AG09309 (cell line): ENCODE data around the gene TRIM33.
"Not testable (repeated sequence)": the region's sequence is repeated elsewhere in the genome, so short reads cannot be mapped to it uniquely, and the experiment has no call there.

ENCODE experiments used
- DNase-seq: peaks from one replicate; pipeline ENCODE4 v3.0.0-alpha.2; 2010; ENCODE audit warnings: low read depth
- H3K4me3 ChIP-seq: 2 replicates; pipeline ENCODE4 v1.5.1; 2011; ENCODE audit warnings: mild to moderate bottlenecking, low read depth, low read length, moderate library complexity; ENCODE audit not compliant: control insufficient read depth
- TF ChIP-seq, protein P1 (sequence below): IDR thresholded peaks from 2 replicates; pipeline ENCODE4 v1.5.1; 2011; ENCODE audit warnings: mild to moderate bottlenecking, low read depth, low read length, inconsistent platforms; ENCODE audit not compliant: insufficient read depth, control insufficient read depth; ENCODE audit errors: missing control alignments

Gene TRIM33

DNA sequence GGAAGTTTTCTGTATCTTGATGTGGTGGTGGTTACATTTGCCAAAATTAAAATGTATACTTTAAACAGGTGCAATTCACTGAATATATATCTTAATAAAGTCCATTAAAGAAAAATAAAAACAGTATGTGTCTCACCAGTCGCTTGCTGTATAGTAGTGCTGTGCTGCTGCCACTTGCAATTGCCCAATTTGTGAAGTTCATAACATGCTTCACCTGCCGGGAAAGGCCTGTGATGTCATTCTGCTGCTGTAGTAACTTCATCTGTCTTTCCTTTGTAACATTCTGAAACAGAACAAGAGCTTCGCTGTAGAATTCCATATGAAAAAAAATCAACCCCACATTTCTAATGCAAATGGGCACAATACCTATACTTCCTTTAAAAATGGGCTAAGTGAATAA is 83.4 kb downstream of the TRIM33 start:
- DNase-seq: no peak
- TF ChIP-seq, protein P1, sequence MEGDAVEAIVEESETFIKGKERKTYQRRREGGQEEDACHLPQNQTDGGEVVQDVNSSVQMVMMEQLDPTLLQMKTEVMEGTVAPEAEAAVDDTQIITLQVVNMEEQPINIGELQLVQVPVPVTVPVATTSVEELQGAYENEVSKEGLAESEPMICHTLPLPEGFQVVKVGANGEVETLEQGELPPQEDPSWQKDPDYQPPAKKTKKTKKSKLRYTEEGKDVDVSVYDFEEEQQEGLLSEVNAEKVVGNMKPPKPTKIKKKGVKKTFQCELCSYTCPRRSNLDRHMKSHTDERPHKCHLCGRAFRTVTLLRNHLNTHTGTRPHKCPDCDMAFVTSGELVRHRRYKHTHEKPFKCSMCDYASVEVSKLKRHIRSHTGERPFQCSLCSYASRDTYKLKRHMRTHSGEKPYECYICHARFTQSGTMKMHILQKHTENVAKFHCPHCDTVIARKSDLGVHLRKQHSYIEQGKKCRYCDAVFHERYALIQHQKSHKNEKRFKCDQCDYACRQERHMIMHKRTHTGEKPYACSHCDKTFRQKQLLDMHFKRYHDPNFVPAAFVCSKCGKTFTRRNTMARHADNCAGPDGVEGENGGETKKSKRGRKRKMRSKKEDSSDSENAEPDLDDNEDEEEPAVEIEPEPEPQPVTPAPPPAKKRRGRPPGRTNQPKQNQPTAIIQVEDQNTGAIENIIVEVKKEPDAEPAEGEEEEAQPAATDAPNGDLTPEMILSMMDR: no peak
- no peak overlapping the region for H3K4me3 ChIP-seq

DNA sequence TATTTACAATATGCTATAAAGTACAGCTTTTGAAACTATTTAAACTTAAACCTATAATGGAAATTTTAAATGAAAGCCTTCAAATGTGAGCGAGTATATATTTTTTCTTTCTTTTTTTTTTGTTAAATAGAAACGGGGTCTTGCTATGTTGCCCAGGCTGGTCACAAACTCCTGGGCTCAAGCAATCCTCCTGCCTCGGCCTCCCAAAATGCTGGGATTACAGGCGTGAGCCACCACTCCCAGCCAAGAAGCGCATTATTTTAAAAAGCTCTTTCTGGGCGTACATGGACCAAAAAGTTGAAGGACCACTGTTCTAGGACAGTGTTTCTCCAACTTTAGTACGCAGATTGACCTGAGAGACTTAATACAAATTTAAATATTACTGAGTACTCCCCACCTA is 87.5 kb downstream of the TRIM33 start:
- no peak for DNase-seq
- no peak overlapping the region for H3K4me3 ChIP-seq
- TF ChIP-seq, protein P1: no peak

DNA sequence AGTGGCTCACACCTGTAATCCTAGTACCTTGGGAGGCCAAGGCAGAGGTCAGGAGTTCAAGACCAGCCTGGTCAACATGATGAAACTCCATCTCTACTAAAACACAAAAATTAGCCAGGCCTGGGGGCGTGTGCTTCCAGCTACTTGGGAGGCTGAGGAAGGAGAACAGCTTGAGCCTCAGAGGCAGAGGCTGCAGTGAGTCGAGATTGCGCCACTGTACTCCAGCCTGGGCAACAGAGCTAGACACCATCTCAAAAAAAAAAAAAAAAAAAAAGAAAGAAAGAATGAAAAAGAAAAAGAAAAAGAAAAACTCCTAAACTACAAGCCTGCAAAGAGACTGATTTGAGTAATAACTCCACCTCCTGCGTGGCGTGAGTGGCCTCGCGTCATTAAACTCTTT is 92.1 kb downstream of the TRIM33 start:
- DNase-seq, H3K4me3 ChIP-seq: not testable (repeated sequence)

DNA sequence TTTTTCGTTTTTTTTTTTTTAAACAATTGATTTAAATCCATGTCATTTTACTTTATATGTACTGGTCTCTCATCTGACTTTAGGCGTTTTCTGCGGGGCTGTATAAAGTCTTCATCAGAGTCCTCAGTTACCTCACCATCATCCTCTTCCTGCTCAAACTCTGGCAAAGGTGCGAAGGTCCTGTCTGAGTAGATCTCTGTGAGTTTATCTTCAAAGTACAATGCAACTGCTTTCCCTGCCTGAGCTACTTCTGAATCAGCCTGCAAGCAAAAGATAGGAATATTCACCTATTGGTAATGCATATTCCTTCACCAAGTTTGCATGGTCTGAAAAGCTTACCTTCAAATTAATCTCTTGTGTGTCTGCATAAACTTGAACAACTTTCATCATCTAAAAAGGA is 113.4 kb downstream of the TRIM33 start:
- H3K4me3 ChIP-seq: no peak overlapping the region
- DNase-seq: no peak
- TF ChIP-seq, protein P1: no peak

DNA sequence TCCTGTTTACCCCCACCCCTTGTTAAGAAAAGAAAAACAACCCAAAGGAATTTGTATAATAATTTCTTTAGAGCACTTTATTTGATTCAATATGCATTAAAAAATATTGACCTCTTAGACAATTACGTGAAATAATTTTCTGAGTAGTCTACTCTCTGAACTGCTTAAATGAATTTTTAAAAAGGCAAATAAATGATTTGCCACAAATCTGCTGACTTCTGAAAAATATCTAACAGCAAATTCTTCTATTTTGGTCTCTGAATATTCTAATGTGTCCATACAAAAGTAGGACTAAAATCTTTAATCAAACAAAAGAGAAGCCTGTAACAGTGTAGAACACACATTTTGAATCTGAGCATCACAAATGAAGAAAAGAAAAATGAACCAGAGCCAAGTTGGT is 115.1 kb downstream of the TRIM33 start:
- TF ChIP-seq, protein P1: no peak
- DNase-seq: no peak
- H3K4me3 ChIP-seq: no peak overlapping the region

DNA sequence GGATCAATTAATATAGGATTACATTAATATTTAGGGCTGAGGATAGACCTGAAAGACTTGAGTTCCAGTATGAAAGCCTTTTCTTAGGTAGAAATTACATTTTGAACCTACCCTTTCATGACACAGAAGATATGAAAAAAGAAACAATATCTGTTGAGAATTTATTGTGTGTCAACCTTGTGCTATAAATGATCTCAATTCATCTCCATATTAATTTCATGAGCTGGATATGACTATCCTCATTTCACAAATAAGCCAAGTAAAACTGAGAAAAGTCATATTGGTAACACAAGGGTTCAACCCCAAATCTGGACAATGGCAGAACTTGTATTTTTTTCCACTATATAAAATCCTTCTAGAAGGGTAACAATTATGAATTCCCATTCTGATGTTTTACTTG is 120.0 kb downstream of the TRIM33 start:
- no peak for DNase-seq
- TF ChIP-seq, protein P1: no peak
- no peak overlapping the region for H3K4me3 ChIP-seq

DNA sequence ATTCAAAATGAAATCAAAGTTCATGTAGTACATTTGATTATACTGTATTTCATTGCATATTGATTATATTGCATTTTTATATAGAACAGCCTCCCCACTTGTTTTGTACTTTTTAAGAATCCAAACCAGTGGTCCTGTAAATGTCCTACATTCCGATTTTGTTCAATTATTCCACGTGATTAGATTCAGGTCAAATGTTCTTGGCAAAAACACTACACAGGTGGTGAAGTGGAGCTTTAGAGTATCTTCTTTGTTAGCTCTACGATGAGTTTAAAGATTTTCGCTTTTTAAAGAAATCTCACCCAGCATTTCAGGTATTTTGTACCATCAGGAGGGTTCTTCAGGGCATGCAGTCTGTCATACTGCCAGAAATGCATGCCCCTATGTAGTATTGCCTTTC is 120.6 kb downstream of the TRIM33 start:
- DNase-seq: no peak
- TF ChIP-seq, protein P1: no peak
- H3K4me3 ChIP-seq: no peak overlapping the region
